Suppressor macrophage treated with lipopolysaccharide for 4 hours (primary cell): ENCODE results near the gene AHNAK.

Source experiments
- DNase-seq: peaks from one replicate; pipeline ENCODE4 v3.0.0-alpha.2; 2020

Gene AHNAK

DNA sequence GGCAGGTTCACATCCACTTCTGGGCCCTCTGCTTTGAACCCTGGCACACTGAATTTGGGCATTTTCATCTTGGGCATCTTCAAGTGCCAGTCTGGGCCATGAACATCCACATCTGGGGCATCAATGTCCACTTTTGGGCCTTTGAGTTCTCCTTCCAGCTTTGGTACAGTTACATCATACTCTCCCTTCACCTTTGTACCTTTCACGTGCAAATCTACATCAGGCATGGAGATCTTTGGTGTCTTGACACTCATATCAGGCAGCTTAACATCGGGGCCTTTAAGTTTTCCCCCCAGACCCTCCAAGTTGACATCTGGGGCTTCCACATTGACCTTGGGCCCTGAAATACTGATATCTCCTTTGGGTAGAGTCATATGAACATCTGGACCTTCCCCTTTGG is 14.5 kb downstream of the AHNAK start:
- DNase-seq: no peak

DNA sequence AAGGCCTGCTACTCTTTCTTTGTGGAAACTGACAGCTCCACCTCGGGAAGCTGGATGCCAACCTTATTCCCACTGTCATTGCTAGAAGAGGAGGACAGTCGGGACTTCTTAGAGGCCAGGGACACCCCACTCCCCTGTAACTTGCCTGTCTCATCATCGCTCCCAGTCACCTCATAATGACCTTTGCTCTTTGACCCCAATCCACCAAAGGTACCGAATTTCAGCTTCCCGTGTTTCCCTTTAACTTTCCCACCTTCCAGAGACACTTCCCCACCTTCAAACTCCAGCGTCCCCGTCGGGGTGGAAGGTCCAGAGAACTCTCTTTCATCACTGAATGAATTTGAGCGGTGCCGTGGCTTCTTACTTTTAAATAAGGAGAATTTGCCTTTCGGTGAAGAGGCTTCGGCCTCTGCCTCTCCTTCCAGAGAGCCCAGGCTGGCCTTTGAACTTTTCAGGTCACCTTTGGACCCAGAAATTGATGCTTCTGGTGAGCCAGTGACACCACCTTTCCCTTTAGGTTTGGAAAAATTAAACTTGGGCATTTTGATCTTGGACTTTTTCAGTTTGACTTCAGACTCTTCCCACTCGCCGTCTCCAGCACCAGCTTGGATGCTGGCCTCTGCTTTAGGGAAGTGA is 29.8 kb downstream of the AHNAK start:
- DNase-seq: no peak

DNA sequence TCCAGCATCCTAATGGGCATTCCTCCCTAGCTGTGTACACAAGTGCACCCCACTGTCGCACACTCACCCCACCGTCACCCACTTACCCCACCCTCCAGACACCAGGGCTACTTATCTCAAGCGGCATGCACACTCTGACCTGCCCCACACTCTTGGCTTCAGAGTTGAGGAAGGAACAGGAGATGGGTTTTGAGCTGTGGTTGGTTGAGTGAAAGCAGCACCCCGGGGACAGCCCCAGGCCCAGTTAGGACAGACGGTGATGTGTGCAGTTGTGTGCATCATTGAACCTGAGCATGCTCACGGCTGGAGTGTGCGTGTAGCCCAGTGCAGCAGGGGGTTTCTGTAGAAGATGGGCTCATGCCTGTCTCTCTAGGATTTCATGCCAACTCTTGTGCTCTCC is 32.5 kb downstream of the AHNAK start:
- DNase-seq: no peak

DNA sequence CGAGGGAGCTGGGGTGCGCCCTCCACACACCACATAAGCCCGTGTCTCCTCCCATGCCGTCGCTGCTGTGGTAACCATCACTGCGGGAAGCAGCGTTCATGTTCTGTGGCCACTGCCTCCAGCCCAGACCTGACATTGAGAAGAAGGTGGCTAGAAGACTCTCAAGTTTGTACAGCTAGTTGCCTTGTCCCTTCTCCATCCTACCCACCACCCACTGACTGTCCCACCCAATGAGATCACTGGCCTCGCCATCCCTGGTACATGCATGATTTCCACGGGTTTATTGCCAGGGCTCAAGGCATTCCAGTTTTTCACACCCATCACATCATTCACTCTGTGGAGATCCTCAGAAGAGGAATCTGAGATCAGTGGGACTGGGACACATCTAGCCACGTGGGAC is 33.0 kb downstream of the AHNAK start:
- no peak for DNase-seq

DNA sequence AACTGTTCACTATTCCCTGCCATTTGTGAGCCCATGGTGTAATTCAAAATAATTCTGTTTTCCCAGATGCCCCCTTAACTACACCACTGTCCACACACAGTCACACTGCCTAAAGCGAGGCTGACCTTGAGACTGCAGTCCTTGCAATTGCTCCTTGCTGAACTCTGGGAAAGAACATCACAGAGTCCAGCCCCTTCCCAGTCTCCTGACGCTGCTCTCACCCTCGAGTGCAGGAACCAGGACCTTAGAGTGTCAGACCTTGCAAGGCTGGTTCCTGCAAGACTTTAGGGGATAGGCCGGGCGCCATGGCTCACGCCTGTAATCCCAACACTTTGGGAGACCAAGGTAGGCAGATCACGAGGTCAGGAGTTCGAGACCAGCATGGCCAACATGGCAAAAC is 33.6 kb downstream of the AHNAK start:
- no peak for DNase-seq

DNA sequence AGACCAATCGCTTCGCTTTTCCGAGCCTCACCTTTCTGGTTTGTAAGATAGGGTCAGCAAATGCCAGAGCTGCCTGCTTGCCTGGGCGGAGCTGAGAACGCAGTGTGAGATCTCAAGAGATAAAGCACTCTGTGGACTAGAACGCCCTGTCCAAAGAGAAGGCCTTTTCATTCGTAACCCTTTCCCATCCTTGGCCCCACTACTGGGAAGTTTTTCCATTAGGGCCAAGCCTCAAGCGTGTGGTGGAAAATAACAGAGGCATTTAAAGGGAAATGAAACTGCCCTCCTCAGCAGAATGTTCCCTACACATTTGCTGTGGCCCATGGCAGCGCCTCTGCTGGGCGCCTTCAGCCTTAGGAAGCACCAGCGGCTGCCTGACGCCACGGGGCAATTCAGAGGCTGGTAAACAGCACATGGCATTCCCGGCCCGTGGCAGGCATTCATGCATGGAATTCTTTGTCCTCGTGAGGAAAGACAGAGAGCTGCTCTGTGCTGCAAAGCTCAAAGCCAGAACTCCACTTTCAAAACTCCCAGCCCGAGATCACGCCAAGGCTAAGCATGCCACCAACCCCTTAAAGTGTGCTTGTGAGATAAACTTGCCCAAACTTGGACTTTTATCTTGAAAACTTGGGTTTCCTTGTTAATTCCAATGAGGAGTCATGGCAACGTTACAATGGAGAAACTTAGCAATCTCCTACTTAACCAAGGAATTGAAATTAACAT is 38.1 kb downstream of the AHNAK start:
- peak; percentile 86 for DNase-seq

DNA sequence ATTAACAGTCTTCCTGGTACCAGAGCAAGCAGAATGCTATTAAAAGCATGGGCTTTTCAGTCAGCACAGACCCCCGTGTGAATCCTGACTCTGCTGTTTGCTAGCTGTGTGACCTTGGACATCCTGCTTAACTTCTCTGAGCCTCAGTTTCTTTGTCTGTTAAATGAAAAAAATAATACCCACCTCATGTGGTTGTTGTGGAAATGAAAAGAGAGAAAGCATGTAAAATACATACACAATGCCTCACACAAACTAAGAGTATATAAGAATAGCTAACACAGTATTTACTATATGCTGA is 39.5 kb downstream of the AHNAK start:
- DNase-seq: no peak

DNA sequence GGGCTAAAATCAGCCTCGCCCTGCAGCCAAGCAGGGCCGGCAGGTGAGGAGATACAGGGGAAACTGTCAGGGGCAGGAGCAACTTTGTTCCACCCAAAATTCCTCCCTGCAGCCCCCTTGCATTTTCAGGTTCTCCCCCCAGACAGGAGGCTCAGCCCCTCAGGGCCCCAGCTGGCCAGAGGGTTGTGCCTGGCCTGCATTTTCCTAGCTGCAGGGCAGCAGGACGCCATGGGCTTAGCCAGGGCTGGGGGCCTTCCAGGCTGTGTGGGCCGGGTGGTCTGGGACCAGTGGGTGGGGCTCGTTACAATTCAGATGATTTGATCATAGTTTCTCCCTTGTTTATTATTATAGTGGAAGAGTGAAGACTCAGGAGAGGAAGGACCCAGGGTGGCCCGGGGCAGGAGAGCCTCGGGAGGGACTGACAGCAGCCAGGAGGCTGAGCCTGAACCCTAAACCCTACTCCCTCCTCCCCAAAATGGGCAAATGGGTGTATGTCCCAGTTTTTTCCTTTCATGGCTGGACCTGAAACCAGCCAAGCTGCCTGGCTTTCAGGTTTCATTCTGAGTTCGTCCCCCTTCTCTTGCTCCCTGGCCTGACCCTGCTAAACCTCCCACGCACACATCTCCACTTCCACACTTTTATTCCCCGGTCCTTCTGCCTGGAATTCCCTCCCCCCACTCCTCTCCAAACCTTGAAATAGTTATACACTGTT is 40.0 kb downstream of the AHNAK start:
- DNase-seq: no peak

DNA sequence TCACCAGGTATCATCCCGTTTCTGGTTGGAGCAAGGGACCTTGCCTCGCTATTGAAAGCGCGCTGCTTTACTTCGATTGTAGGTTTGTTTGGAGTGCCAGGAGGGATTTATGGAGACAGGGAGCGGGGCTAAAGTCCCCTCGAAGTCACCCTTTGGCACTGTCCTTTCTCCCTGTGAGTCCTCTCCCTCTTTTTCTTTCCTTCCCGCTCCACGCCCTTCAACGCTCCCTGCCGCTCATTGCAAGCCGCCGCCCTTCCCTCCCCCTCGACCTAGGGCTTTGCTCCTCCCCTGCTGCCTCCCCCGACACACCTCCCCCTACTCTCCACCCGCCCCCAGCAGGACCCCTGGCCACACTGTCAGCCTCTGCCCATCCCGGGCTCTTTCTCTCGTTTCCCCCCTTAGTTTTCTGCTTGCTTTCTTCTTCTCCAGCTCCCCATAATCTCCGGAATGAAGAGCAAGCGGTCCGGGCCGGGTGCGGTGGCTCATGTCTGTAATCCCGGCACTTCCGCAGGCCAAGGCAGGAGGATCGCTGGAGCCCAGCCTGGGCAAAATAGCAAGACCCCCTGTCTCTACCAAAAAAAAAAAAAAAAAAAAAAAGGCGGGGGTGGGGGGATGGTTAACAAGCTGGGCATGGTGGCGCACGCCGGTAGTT is 41.0 kb downstream of the AHNAK start:
- DNase-seq: no peak

DNA sequence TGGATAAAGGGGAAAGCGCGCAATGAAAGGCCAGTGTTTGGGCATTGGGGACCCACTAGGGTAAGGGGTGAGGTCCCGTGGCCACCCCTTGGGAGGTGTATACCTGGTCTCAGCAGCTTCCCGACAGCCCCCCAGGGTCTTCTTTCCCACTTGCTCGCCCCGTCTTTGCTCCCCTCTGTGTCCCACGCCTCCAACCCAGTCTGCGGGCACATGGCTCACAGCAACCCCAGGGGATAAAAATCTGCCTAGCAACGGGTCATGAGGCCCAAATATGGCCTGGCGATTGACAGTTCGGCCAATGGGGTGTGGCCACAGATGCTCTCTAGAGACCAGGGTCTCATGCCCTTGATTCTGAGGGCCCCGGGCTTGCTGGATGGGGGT is 41.6 kb downstream of the AHNAK start:
- DNase-seq: no peak

DNA sequence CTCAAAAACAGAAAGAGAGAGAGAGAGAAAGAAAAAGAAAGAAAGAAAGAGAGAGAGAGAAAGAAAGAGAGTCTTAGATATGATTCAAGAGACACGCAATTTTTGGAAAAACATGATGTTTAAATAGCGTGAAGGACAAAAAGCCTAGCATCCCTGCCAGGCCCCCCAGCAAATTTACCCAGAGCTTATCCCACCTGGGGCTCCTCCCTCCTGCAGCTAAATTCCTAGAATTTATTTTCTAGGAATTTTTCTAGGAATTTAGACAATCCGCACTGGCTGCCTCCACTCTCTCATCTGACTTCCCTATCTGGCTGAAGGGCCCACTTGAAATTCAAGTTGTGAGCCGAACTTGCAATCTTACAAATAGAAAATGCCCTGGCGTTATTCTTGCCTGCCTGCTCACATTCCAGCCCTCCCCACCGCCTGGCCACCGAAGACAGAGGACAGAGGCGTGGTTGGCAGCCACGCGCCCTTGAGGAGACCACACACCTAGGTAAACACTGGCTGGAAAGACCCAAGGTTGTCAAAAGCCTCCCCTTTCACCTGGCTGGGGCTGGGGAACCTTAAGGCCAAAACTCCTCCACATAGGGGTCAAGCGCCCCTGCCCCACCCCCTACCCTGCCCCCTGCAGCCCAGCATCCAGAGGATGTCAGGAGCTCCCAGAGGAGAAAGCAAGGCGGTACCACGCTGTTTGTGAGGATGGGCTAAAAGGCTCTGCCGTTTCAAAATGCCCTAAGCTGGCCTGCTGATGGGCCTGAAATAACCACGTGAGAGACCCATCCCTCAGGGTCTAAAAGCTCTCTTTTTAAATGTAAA is 42.2 kb downstream of the AHNAK start:
- DNase-seq: no peak

DNA sequence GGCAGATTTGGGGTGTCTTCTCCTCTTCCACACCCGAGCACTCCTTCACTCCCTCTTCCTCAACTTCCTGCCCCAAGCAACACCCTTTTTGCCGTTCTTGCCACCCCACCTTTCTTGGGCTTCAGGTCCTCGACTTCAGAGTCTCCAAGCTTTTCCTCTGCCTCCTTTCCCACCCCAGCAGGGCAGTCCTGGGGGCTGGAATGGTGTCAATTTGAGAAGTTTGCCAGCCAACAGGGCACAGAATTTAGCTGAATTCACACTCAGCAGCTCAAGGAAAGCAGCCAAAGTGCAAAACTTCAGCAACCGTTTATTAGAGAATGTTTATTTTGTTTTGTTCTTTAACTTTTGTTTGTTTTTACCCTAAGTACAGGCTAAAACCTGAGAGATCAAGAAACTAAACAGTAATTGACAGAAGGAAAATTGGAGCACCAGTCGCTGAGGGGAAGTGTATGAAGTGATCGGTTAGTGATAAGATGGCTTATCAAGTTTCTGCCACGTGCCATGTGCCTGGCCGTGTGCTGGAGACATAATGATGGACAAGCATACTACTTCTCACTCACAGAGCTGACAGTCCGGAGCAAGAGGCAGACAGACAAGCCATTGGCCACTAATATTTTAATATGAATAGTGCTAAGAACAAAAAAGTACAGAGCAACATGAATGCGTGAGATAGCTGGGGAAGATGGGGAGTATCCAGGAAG is 44.4 kb downstream of the AHNAK start:
- no peak for DNase-seq

DNA sequence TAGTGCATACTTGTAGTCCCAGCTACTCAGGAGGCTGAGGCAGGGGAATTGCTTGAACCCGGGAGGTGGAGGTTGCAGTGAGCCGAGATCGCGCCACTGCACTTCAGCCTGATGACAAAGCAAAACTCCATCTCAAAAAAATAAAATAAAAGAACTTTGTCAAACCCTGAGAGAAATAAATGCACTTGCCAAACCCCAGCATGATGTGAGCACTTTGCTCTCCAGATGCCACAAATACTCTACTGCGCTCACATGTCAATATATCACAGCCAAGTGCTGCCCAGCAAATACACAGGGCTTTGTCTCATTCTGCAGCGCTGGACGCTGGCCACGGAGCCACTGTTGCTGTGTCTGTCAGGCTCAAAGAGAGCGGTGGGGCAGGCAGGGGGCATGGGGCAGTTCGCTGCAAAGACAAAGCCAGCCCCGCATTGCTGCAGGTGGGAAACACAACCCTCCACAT is 45.1 kb downstream of the AHNAK start:
- DNase-seq: no peak

DNA sequence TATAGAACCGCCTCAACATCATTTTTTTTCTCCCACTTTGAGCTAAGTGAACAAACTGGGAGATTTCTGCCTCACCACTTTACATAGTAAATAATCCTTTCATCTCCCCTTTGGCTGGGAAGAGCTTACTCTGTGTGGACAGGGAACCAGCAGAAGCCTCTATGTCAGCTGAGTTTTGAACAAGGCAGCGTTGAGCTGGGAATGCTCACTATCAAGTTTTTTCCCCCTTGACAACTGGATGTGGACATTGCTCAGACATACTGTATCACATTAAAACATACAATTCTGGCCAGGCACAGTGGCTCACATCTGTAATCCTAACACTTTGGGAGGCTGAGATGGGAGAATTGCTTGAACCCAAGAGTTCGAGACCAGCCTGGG is 46.0 kb downstream of the AHNAK start:
- DNase-seq: no peak

DNA sequence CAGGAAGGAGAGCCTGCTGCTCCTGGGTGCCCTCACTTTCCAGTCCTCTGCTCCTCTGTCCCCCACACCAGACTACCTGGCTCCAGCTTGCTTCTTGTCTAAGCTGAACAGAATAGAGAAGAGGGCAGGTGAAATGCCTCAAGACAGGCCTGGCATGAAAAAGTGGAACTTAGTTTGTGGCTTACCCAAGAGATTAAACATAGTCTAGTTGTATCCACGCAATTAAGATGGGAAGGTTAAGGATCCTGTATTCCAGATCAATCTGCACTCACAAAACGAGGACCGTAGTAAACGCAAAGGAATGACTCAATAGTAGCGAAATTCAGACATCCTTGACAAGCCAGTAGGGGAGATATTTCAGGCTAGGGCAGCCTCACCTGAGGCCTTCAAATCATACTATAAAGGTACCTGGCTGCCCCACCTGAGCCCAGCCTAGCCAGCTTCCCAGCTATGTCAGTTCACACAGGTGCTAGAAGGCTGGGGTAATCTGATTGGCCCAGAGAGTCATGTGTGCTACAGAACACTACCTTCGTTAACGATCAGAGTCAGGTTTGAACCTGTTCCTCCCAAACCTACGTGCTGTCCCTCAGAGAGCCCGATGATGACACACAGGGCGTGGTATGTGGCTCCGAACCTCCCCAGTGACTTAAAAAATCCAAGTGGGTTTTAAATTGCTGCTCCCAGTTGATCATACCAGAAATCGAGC is 46.5 kb downstream of the AHNAK start:
- no peak for DNase-seq

DNA sequence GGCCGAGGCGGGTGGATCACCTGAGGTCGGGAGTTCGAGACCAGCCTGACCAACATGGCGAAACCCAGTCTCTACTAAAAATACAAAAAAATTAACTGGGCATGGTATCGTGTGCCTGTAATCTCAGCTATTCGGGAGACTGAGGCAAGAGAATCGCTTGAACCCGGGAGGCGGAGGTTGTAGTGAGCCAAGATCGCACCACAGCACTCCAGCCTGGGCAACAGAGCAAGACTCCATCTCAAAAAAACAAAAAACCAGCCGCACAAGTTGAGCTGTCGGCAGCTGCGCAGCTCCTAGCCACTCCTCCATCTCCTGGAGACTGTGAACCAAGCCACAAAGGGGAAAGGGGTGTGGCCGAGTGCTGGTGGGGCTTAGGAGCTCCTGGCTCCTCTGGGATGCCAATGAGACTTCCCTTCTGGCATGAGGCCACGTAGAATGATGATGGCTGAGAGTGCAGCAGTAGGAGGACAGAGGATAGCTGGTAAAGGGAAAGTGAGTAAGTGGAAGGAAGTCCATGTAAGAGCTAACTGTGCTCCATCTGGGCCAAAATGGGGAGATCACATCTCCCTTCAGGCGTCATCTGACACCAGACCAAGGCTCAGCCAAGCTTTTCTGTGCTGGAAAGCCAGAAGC is 47.2 kb downstream of the AHNAK start:
- peak; percentile 52 for DNase-seq

DNA sequence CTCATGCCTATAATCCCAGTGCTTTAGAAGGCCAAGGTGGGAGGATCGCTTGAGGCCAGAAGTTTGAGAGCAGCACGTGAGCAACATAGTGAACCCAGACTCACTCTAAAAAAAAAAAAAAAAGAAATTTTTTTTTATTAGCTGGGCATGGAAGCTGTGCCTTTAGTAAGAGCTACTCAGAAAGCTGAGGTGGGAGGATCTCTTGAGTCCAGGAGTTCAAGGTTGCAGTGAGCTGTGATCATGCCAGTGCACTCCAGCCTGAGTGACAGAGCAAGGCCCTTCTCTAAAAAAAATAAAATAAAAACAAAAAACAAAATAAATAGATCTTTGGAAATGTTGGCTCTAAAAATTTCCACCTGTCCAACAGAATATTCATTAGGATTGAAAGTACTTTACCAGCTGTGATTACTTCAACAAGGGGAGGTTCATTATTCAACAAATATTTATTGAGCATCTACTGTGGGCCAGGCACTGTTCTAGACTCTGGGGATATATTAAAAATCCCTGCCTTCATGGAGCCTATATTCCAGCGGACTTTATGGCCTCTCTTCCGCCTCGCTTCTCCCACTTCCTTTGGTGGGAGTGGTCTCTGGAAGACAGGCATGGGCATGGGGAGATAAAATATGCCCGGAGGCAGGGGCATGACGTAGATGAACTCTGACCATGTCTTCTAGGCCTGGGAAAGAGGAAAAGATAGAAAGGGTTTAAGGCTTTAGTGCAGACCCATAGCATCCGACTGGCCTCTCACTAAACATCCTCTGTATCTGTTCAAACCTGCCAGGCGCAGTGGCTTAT is 47.9 kb downstream of the AHNAK start:
- DNase-seq: no peak

DNA sequence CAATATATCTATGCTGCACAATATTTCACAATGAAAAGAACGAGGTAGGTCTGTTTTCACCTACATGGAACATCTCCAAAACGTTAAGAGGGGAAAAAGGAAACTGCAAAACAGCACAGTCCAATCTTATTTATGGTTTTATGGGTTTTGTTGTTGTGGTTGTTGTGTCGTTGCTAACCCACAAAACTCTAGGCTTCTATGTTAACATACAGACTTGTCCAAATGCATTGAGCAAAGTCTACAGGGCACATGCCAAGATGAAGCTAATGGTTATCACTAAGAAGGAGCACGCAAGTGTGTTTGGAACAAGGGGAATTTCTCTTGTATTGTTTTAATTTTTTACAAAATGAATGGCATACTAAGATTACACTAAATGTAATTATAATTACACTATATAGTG is 48.6 kb downstream of the AHNAK start:
- DNase-seq: no peak

DNA sequence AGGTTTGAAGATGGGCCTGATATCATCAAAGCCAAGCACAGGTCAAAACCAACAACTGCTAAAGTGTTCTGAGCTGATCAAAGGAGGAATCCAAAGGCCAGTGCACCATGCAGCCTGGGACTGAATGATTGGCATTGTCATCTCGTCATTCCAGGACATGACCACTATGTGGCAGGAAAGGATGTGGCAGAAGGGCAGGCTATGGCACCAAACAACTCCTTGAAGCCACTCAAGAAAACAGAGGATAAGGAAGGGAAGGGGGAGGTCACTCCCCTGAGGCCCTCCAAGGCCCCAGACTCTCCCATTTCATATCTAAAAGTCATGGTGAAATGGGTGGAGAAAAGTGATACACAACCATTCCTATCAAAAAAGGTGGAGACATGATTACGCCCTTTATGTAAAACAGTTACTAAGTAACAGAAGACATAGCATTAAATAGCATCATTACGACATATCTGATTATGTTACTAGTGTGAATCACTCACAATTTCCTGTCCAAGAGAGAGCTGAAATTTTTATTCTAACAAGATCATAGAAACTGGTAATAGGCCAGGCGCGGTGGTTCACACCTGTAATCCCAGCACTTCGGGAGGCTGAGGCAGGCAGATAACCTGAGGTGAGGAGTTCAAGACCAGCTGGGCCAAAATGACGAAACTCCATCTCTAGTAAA is 49.3 kb downstream of the AHNAK start:
- peak; percentile 66 for DNase-seq

DNA sequence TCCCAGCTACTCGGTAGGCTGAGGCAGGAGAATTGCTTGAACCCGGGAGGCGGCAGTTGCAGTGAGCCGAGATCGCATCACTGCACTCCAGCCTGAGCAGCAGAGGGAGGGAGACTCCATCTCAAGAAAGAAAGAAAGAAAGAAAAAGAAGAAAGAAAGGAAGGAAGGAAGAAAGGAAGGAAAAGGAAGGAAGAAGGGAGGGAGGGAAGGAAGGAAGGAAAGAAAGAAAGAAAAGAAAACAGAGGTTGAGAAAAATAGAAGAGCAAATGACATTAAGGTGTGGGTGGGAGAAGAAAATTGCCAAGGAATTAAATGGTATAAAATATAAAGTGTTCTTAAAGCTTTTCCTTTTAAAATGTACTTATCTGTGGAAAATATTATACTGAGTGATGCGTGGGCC is 49.9 kb downstream of the AHNAK start:
- no peak for DNase-seq
